Duodenal mucosa (tissue), 2 donors: Measurements from ENCODE around the gene PTPRN2.

ENCODE experiments used
- H3K27ac ChIP-seq: one replicate; pipeline ENCODE4 v1.7.0; 2013; ENCODE audit warnings: low read depth, low read length
- H3K27me3 ChIP-seq, 2 donors: one replicate each; pipeline ENCODE4 v1.7.0; 2013; ENCODE audit warnings: low read length in 2 of 2, control low read depth in 1 of 2; ENCODE audit not compliant: insufficient read depth in 2 of 2, control insufficient read depth in 1 of 2
- H3K36me3 ChIP-seq, 2 donors: one replicate each; pipeline ENCODE4 v1.7.0; 2013; ENCODE audit warnings: low read length in 2 of 2, control low read depth in 1 of 2; ENCODE audit not compliant: insufficient read depth in 2 of 2, control insufficient read depth in 1 of 2
- H3K4me1 ChIP-seq, 2 donors: one replicate each; pipeline ENCODE4 v1.7.0; 2013; ENCODE audit warnings: low read length in 2 of 2, control low read depth in 1 of 2; ENCODE audit not compliant: insufficient read depth in 2 of 2, control insufficient read depth in 1 of 2
- H3K4me3 ChIP-seq, 2 donors: one replicate each; pipeline ENCODE4 v1.7.0; 2013; ENCODE audit warnings: low read length in 2 of 2, low read depth in 1 of 2
- H3K9ac ChIP-seq, 2 donors: one replicate each; pipeline ENCODE4 v1.7.0; 2013; ENCODE audit warnings: low read length in 2 of 2, low read depth in 1 of 2
- H3K9me3 ChIP-seq, 2 donors: one replicate each; pipeline ENCODE4 v1.7.0; 2013; ENCODE audit warnings: low read length in 2 of 2, control low read depth in 1 of 2; ENCODE audit not compliant: control insufficient read depth in 1 of 2

Gene PTPRN2

DNA sequence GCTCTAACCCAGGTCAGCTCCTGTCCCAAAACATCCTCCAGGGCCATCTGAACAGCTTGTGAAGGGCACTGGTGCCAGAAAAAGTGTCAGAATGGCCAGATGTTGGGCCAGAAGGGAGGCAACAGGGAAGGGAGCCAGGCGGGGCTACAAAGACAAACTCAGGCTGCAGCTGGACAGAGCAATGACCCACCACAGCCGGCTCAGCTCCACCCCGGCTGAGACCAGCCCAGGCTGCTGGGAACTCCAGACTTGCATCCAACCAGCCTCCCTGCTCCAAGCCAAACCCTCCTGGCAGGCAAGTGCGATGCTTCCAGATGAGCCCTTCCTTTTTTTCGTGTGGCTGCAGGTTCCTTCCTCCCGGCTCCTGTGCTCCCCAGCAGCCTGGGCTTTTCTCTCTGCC lies 466.9 kb downstream of the PTPRN2 start:
- Histone ChIP-seq H3K4me3 (no peak overlapping the region), H3K27me3 (no peaks in the 10 kb centered on the region), H3K9ac (no peak overlapping the region), H3K36me3 (no peaks in the 10 kb centered on the region), H3K9me3 (peaks cover 9% of the 10 kb centered on the region in 2 donors), H3K27ac (no peak overlapping the region), H3K4me1 (no peaks in the 10 kb centered on the region)

DNA sequence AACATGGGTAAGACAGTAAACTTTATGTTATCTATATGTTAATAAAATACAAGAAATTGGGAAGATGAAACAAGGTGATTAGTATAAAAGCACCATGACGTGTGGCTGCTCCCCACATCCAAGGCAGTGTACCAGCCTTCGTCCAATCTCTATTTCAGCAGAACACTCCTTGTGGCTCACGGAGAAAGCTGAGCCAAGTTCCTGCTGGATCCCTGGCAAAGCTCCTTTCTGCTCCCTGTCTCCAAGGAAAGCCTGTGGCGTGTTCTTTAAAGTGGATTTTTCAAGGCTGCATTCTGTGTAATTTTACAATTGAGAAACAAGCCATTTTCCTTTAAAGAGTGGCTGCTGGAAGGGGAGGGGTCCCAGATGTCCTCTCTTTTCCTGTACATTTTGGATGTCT lies 467.3 kb downstream of the PTPRN2 start:
- Histone ChIP-seq H3K9me3 (peaks cover 9 to 11% of the 10 kb centered on the region in 2 donors), H3K4me3 (no peak overlapping the region), H3K9ac (no peak overlapping the region), H3K27ac (no peak overlapping the region), H3K36me3 (no peaks in the 10 kb centered on the region), H3K27me3 (no peaks in the 10 kb centered on the region), H3K4me1 (no peaks in the 10 kb centered on the region)

DNA sequence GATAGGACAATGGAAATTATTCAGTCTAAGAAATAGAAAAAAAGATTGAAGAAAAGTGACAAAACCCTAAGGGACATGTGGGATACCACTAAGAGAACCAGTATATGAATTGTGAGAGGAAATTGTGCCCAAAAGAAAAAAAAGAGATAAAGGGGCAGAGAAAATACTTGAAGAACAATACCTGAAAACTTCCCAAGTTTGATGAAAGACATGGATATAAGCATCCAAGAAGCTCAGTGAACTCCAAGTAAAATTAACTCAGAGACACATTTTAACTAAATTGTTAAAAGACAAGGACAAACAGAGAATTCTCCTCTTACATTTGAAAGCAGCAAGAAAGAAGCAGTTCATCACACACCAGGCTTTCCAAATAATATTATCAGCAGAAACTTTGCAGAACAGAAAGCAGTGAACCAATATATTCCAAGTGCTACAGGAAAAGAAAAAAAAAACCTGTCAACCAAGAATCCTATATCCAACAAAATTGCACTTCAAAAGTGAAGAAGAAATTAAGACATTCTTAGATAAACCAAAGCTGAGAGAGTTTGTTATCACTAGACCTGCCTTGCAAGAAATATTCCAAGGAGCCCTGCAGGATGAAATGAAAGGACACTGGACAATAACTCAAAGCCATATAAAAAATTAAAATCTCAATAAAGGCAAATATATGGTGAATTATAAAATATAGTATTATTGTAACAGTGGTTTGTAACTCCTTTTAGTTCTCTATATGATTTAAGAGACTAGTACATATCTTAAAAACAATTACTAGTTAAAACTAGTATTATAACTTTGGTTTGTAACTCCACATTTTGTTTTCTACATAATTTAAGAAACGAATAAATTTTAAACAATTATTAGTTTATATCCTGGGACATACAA lies 470.0 kb downstream of the PTPRN2 start:
- no peak overlapping the region for H3K9ac ChIP-seq
- H3K27me3 ChIP-seq: no peaks in the 10 kb centered on the region
- H3K4me3 ChIP-seq: no peak overlapping the region
- H3K4me1 ChIP-seq: no peaks in the 10 kb centered on the region
- H3K9me3 ChIP-seq: peaks cover 8 to 9% of the 10 kb centered on the region in 2 donors
- no peaks in the 10 kb centered on the region for H3K36me3 ChIP-seq
- no peak overlapping the region for H3K27ac ChIP-seq

DNA sequence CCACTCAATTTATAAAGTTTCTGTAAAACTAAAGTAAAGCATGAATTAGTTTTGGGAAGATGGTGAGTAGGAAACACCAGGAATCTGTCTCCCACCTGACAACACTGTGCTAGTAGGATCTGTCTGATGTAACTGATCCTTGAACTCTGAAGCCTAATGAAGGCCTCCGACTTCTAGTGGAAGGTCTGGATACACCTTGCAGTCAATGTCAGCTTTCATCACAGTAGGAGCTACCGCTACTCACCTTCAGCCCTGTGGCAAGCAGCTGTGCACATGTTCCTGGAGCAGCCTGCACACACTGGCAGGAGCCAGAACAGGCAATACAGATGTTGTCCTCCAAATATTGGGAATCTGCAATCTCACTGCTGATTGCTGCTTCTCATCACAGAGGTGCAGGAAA lies 471.4 kb downstream of the PTPRN2 start:
- Histone ChIP-seq H3K27ac (no peak overlapping the region), H3K9me3 (peaks cover 8 to 9% of the 10 kb centered on the region in 2 donors)

DNA sequence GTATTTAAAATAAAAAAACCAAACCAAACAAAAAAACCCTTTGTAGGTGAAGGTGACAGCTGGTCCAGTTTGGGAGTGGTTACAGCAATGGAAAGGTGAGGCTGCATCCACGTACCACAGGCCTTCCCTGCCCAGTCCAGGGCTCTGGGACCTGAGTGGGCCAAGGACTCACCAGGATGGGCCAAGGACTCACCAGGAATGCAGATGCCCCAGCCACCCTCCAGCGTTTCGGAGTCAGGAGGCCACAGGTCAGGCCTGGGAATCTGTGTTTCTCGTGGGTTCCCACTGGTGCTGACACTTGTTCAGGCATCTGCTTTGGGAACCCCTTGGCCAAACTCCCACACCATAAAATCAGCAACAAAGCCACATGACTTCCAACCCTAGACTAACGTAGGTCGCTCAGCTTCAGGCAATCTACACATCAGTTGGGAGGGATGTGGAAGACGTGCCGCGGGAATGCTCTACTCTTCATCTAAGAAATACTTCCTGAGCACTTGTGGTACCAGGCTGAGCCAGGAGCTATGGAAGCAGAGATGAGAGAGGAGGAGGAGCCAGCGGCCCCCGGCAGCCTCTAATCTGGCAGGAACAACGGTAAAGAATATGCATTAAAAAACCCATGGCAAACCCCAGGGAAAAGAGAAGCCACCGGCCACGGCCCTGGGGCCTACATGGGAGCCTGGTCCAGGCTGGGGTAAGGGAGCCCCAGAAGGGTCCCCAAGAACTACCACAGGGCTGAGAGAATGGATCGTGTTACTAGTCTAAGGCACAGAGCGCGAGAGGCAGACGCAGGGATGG lies 473.4 kb downstream of the PTPRN2 start:
- no peaks in the 10 kb centered on the region for H3K4me1 ChIP-seq
- no peak overlapping the region for H3K27ac ChIP-seq
- no peak overlapping the region for H3K9ac ChIP-seq
- no peaks in the 10 kb centered on the region for H3K36me3 ChIP-seq
- H3K4me3 ChIP-seq: no peak overlapping the region
- no peaks in the 10 kb centered on the region for H3K27me3 ChIP-seq
- H3K9me3 ChIP-seq: peaks cover 8% of the 10 kb centered on the region in 2 donors

More for the DNA sequence above, 471.4 kb downstream of the PTPRN2 start:
- no peaks in the 10 kb centered on the region for H3K36me3 ChIP-seq
- H3K9ac ChIP-seq: no peak overlapping the region
- no peaks in the 10 kb centered on the region for H3K27me3 ChIP-seq
- H3K4me3 ChIP-seq: no peak overlapping the region
- no peaks in the 10 kb centered on the region for H3K4me1 ChIP-seq

DNA sequence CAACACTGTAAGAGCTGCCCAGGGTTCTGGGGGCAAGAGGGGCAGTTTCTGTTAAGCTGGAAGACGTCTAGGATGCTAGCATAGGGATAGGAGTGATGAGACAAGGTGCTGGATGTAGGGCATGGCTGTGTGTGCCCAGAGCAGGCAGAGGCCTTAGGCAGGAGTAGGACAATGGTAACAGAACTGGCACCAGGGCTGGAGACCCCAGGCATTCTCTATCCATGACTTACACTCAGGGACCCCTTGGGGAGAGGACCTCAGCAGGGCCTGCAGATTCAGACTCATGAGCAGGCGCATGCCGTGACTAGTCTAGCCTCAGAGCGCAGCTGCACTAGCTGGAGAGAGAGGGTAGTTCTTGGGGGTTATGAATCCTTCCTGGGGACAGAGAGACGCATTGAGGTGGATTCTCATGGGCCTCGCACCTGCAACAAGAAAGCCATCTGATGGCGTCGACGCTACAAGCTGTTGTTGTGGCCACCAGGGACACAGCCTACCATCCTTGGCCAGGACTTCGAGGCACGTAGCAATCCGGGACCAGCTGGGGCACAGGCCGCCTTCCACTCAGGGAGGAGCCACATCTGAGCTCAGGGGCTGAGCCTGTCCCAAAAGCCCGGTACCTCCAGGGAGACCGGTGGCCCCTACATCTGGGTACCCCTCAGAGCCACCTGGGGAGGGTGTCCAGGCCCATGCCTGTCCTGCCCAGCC lies 474.1 kb downstream of the PTPRN2 start:
- H3K27ac ChIP-seq: no peak overlapping the region
- no peaks in the 10 kb centered on the region for H3K36me3 ChIP-seq
- H3K9ac ChIP-seq: no peak overlapping the region
- H3K9me3 ChIP-seq: peaks cover 4 to 8% of the 10 kb centered on the region in 2 donors
- no peak overlapping the region for H3K4me3 ChIP-seq
- no peaks in the 10 kb centered on the region for H3K4me1 ChIP-seq
- no peaks in the 10 kb centered on the region for H3K27me3 ChIP-seq

DNA sequence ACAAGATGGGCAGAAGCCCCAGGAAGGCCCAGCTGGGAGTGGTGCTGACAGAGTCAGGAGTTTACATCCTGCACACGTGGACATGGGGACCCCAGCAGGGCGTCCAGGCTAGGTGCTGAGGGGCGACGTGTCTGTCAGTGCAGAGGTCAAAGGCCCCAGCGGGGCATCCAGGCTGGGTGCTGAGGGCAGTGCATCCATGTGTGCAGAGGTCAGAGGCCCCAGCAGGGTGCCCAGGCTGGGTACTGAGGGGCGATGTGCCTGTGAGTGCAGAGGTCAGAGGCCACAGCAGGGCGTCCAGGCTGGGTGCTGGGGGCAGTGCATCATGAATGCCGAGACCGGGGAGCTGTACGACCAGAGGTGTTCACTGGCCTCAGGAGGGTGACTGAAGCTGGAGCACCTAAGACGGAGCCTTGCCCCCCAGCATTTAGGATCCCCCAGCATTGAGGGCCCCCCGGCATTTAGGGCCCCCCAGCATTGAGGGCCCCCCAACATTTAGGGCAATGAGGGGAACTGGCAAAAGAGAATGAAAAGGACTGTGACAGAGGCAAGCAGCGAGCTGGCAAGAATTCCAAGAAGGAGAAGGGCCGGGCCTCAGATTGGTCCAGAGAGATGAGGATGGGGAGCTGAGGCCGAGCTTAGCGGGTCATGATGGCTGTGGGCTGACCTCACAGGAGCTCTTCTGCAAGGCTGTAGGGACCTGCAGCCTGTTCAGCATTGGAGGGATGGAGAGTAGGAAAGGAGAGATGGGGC lies 474.9 kb downstream of the PTPRN2 start:
- Histone ChIP-seq H3K36me3 (no peaks in the 10 kb centered on the region), H3K9me3 (peaks cover 4 to 8% of the 10 kb centered on the region in 2 donors), H3K9ac (no peak overlapping the region), H3K4me3 (no peak overlapping the region), H3K4me1 (no peaks in the 10 kb centered on the region), H3K27ac (no peak overlapping the region), H3K27me3 (no peaks in the 10 kb centered on the region)

DNA sequence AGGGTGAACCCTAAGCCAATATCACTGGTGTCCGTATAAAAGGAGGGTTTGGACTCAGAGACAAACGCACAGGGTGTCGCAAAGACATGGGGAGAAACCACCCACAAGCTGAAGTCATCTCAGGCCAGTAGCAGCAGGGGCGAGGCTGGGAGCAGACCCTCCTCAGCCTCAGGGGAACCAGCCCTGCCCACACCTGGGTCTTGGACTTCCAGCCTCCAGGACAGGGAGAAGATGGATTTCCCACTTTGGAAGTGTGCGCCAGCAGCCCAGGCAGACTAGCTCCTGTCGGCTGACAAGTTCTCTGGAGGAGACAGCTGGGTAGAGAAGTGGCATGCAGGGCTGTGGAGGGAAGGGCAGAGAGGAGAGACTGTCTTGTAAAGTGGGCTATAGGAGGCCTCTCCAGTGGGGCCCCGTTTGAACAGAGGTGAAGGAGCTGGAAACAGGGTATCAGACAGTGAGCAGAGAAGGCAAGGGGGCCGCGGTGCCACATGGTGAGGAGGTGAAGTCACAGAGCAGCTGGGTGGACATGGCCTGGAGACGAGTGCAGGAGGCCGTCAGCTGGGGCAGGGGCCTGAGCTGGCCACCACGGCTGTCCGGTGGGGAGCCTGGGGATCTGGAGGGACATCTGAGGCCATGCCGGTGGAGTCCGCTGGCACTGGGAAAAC lies 475.6 kb downstream of the PTPRN2 start:
- no peaks in the 10 kb centered on the region for H3K27me3 ChIP-seq
- no peak overlapping the region for H3K9ac ChIP-seq
- no peak overlapping the region for H3K4me3 ChIP-seq
- H3K36me3 ChIP-seq: no peaks in the 10 kb centered on the region
- H3K27ac ChIP-seq: no peak overlapping the region
- H3K4me1 ChIP-seq: no peaks in the 10 kb centered on the region
- H3K9me3 ChIP-seq: peaks cover 4% of the 10 kb centered on the region in 2 donors

DNA sequence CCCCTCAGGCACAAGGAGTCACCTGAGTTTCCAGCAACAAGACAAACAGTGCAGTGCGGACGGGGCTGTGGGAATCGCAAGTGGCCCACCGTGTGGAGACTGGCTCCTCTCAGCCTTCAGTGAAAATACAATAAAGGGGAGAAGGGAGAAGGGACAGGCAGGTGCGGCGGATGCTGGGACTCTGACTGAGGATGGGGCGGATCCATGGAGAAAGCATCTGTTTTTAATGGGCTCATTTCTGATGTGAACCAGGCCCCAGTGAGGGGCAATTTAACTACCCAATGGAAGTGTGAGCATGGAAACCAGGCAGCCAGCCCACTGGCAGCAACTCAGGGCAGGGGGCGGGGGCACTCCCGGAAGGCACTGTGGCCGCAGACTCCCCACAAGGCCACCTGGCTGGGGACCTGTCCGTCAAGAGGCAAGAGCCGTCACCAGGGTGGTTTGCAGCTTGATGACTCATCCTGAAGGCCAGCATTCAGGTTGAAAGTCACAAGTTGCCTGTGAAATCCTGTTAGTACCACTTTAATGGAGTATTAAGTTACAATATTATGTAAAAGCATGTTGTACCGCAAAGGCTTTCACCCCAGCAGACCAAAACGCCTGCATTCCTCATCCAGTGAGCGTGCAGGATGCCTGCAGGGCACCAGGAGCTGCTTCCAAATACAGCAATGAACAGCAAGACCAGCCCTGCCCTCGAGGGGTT lies 476.4 kb downstream of the PTPRN2 start:
- Histone ChIP-seq H3K4me3 (no peak overlapping the region), H3K9me3 (peaks cover 1 to 4% of the 10 kb centered on the region in 2 donors), H3K27ac (no peak overlapping the region), H3K36me3 (no peaks in the 10 kb centered on the region), H3K4me1 (no peaks in the 10 kb centered on the region), H3K9ac (no peak overlapping the region), H3K27me3 (no peaks in the 10 kb centered on the region)
